Activated naive CD8-positive, alpha-beta T cell treated with anti-CD3 and anti-CD28 coated beads, Interleukin-2, amount 50 U/mL, for 24 hours (primary cell): ENCODE results near the gene PER3.

Experiments
- ATAC-seq: fragments of 150-1000 bp; cut with Tn5 transposase; one replicate; pipeline ENCODE4 v1.10.0; 2021
- DNase-seq: peaks from one replicate; pipeline ENCODE4 v3.0.0; 2021
- H3K27ac Mint-ChIP-seq: one replicate; pipeline ENCODE4 v1.8.0; 2021; ENCODE audit warnings: mild to moderate bottlenecking, mixed read lengths
- H3K27me3 Mint-ChIP-seq: one replicate; pipeline ENCODE4 v1.8.0; 2021; ENCODE audit warnings: mixed read lengths
- H3K36me3 Mint-ChIP-seq: one replicate; pipeline ENCODE4 v1.8.0; 2021; ENCODE audit warnings: low read depth, mixed read lengths
- H3K4me1 Mint-ChIP-seq: one replicate; pipeline ENCODE4 v1.8.0; 2021; ENCODE audit warnings: mixed read lengths
- H3K4me3 Mint-ChIP-seq: one replicate; pipeline ENCODE4 v1.8.0; 2021; ENCODE audit warnings: mild to moderate bottlenecking, moderate library complexity, mixed read lengths
- H3K9me3 Mint-ChIP-seq: one replicate; pipeline ENCODE4 v1.8.0; 2021; ENCODE audit warnings: mixed read lengths

Gene PER3

DNA sequence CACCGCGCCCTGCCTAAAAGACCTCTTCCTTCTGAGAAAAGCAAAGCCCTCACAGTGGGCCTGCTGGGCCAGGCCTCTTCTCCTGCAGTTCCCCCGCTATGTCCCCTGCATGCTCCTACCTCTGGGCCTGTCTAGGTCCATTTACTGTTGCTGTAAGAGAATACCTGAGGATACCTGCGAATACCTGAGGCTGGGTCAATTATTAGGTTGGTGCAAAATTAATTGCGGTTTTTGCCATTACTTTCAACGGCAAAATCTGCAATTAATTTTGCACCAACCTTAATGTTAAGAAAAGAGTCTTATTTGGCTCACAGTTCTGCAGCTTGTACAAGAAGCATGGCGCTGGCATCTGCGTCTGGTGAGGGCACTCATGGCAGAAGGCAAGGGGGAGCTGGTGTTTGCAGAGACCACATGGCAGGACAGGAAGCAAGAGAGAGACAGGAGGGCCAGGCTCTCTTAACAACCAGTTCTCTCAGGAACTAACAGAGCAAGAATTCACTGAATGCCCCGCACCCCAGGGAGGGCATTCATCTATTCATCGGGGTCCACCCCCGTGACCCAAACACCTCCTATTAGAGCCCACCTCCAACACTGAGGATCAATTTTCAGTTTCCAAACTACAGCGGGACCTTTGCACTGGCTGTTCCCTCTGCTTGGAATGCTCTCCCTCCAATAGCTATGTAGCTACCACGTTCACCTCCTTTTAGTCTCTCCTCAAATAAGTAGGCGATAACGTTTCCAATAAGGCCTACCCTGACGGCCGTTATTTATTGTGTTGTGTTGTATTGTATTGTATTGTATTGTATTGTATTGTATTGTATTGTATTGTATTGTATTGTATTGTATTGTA, 78.3 kb downstream of the PER3 start:
- no peak overlapping the region for H3K27ac Mint-ChIP-seq
- no peaks in the 10 kb centered on the region for H3K4me1 Mint-ChIP-seq
- H3K9me3 Mint-ChIP-seq: no peaks in the 10 kb centered on the region
- ATAC-seq (no peak), DNase-seq (no peak)
- no peaks in the 10 kb centered on the region for H3K36me3 Mint-ChIP-seq
- H3K4me3 Mint-ChIP-seq: no peak overlapping the region
- no peaks in the 10 kb centered on the region for H3K27me3 Mint-ChIP-seq

DNA sequence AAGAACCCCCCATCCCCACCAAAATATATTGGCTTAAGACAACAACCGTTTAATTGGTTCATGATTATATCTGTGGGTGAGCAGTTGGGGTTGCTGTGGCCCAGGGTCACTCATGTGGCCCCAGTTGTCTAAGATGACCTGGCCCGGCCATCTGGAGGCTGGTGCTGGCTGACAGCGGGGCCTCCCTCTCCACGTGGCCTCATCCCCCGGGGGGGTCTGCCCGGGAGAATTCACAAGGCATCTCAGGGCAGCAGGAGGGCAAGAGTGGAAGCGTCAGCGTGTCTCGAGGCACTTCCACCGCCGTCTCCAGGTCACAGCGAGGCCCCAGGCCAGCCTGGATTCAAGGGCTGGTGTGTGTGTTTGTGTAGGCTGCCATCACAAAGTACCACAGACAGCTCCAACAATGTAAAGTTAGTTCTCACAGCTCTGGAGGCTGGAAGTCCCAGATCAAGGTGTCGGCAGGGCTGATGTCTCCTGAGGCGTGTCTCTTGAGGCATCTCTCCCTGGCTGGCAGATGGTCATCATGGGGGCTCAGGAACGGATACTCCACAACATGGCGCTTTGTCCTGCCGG, 79.8 kb downstream of the PER3 start:
- no peak for ATAC-seq
- H3K36me3 Mint-ChIP-seq: no peaks in the 10 kb centered on the region
- H3K4me1 Mint-ChIP-seq: no peaks in the 10 kb centered on the region
- H3K9me3 Mint-ChIP-seq: no peaks in the 10 kb centered on the region
- H3K27me3 Mint-ChIP-seq: no peaks in the 10 kb centered on the region
- DNase-seq: no peak
- H3K27ac Mint-ChIP-seq: no peak overlapping the region
- H3K4me3 Mint-ChIP-seq: no peak overlapping the region

DNA sequence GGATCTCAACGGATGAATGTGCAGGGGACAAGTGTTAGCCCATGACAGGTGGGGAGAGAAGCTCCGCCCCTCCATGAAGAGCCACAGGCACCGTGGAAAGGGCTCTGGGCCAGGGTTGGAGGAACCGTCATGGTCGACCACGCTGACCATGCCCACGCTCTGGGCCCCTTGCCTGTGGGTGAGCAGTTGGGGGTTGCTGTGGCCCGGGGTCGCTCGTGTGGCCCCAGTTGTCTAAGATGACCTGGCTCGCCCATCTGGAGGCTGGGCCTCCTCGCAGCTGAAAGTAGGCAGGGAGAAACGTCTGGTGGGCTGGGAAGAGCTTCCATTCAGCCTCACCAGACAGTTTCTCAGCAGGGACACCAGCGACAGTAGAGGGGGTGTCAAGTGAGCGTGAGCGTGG, 81.9 kb downstream of the PER3 start:
- DNase-seq (no peak), ATAC-seq (no peak)
- H3K4me3 Mint-ChIP-seq: no peak overlapping the region
- no peak overlapping the region for H3K27ac Mint-ChIP-seq
- no peaks in the 10 kb centered on the region for H3K36me3 Mint-ChIP-seq
- H3K27me3 Mint-ChIP-seq: no peaks in the 10 kb centered on the region
- H3K9me3 Mint-ChIP-seq: no peaks in the 10 kb centered on the region
- no peaks in the 10 kb centered on the region for H3K4me1 Mint-ChIP-seq

DNA sequence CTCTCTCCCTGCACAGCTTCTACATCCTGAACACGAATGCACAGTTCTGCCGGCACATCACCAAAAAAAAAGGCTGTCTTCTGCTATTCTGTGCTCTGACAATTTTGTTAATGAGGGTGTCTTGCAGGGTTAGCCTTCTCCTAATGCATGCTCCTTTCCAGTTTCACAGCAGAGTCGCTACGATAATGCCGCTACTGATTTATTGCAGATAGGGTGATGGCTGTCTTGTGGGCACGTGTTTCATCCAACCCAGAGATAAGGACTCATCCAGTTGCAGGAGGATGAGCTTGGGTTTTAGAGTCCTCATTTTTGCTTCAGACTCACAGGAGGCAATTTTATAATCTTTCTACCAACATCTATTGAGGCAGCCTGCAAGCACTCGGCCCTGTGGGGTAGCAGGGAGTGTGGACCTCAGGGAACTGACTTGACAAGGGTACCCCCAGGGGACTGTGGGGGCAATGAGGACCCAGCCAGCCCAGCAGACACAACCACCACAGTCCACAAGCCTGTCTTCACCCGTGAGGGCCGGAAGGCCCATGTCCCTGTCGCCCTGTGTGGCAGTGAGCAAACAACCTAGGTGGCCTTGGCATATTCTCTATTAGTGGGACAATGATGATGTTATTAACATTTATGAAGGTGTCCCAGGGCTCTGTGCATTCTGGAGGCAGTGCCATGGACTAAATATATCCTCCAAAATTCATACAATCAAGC, 84.1 kb downstream of the PER3 start:
- Mint-ChIP-seq H3K27ac (no peak overlapping the region), H3K36me3 (peaks cover under 1% of the 10 kb centered on the region), H3K9me3 (no peaks in the 10 kb centered on the region), H3K4me1 (no peaks in the 10 kb centered on the region), H3K27me3 (no peaks in the 10 kb centered on the region), H3K4me3 (no peak overlapping the region)
- no peak for ATAC-seq
- no peak for DNase-seq

DNA sequence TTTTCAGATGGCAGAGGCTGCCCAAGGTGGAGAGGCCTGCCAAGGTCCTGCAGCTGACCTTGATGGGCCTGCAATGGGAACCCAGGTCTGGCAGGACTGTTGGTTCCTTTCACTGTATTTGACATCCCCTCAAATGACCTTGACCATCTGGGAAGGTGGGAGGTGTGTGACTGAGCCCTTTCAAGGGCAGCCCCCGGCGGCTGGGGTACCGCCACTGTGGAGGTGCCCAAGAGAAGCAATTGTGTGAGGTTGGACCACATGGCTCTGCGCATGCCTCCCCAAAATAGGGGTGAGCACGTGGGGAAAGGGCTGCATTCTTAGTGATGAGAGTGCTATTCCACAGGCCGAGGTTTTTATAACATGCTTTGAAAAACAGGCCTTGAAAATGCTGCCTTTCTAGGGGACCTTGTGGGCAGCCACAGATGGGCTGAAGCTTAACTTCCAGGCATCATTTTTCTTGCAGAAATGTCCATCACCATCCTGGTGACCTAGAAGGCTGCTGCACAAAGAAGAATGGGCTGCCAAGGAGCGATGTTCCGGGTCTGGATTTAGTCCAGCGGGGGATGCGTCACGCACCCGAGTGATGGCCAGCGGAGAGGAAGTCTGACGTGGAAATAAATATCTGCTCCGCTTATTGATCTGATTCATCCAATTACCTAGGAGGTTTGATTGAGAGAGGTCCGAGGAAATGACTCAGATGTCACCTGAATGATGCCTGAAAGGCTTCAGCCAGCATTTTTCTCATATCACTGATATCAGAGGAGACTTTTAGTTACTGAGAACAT, 85.2 kb downstream of the PER3 start:
- DNase-seq (no peak), ATAC-seq (no peak)
- Mint-ChIP-seq H3K27ac (no peak overlapping the region), H3K4me1 (no peaks in the 10 kb centered on the region), H3K4me3 (no peak overlapping the region), H3K27me3 (no peaks in the 10 kb centered on the region), H3K9me3 (no peaks in the 10 kb centered on the region), H3K36me3 (peaks cover 2% of the 10 kb centered on the region)

DNA sequence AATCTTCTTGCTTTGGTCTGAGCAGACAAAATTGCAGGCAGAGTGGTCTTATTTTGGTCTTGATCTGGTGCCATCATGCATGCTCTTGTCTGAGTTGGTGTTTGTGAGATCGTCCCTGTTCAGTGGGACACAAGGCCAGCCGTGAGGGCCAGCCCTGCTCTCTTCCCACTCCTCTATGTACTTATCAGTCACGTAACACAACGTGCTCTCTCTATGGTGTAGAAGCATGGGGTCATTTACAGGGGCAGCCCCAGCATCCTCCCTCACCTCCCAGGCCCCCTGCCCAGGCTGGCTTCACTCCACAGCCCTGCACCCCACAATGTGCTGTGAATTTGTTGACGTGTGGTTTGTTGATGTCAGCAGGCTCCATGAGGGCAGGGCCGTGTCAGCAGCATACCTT, 87.0 kb downstream of the PER3 start:
- H3K9me3 Mint-ChIP-seq: no peaks in the 10 kb centered on the region
- peaks cover 2% of the 10 kb centered on the region for H3K36me3 Mint-ChIP-seq
- ATAC-seq: no peak
- H3K4me3 Mint-ChIP-seq: no peak overlapping the region
- no peak for DNase-seq
- no peaks in the 10 kb centered on the region for H3K4me1 Mint-ChIP-seq
- H3K27ac Mint-ChIP-seq: no peak overlapping the region
- H3K27me3 Mint-ChIP-seq: no peaks in the 10 kb centered on the region

DNA sequence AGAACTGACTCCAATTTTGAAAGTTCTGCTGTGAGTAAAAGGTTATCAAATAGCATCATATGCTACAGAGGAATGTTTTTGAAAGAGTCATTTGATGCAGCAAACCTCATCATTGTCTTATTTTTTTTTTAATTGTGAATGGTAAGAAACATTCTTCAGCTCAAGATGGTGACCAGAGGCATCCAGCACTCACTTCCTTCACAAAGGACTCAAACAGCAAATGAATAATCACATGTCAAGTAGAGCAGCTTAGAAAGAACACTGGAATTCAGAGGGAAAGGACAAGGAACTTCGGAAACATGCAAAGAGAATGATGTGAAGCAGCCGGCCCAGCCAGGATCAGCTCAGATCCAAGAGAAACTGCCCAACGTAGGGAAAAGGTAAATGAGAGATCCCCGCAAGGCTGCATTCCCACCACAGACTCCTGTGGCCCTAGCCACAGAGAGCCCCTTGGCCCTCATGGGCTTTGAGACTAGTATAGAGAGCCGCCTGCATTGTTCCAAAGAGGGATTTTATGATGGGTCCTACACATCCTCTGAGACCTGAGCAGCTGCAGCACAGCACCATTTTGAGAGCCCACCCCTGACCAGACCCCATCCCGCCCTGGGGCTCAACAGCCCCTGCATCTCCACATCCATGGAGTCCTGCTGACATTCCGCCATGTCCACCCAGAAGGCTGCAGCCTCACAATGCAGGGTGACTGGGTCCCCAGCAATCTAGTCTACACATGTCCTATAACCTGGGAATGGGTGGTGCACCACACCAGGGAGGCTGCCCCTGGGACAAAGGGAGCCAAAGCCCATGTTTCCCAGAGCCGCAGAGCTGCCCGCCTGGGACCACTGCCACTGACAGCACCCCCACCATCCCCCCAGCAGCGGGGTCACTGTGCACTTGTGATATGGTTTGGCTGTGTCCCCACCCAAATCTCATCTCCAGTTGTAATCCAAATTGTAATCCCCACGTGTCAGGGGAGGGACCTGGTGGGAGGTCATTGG, 90.0 kb downstream of the PER3 start:
- Mint-ChIP-seq H3K27ac (no peak overlapping the region), H3K9me3 (peaks cover 12% of the 10 kb centered on the region), H3K36me3 (peaks cover 12% of the 10 kb centered on the region), H3K27me3 (peaks cover 1% of the 10 kb centered on the region), H3K4me1 (peaks cover 12% of the 10 kb centered on the region), H3K4me3 (no peak overlapping the region)
- DNase-seq (no peak), ATAC-seq (no peak)

DNA sequence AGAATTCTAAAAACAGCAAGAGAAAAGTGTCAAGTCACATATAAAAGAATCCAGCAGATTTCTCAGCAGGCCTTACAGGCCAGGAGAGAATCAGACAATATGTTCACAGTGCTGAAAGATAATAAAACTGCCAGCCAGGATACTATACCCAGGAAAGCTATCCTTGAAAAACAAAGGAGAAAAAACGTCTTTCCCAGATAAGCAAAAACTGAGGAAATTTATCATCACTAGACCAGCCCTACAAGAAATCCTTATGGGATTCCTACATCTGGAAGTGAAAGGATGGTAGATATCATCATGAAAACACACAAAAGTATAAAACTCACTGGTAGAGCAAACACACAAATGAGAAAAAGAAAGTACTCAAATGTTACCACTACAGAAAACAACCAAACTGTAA, 93.9 kb downstream of the PER3 start:
- Mint-ChIP-seq H3K27ac (no peak overlapping the region), H3K36me3 (peaks cover 12% of the 10 kb centered on the region), H3K4me1 (peaks cover 17% of the 10 kb centered on the region), H3K27me3 (peaks cover 1% of the 10 kb centered on the region), H3K4me3 (no peak overlapping the region), H3K9me3 (peaks cover 12% of the 10 kb centered on the region)
- ATAC-seq (no peak), DNase-seq (no peak)

DNA sequence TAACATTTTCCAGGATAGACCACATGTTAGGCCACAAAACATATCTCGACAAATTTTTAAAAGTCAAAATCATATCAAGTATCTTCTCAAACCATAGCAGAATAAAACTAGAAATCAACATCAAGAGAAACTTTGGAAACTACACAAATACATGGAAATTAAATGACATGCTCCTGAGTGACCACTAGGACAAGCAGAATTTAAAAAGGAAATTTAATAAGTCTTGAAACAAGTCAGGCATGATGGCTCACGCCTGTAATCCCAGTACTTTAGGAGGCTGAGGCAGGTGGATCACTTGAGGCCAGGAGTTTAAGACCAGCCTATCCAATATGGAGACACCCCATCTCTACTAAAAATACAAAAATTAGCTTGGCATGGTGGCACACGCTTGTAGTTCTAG, 95.1 kb downstream of the PER3 start:
- Mint-ChIP-seq H3K27ac (no peak overlapping the region), H3K27me3 (peaks cover 1% of the 10 kb centered on the region), H3K9me3 (peaks cover 12% of the 10 kb centered on the region), H3K36me3 (peaks cover 10% of the 10 kb centered on the region), H3K4me3 (no peak overlapping the region), H3K4me1 (peaks cover 17% of the 10 kb centered on the region)
- no peak for DNase-seq
- no peak for ATAC-seq

DNA sequence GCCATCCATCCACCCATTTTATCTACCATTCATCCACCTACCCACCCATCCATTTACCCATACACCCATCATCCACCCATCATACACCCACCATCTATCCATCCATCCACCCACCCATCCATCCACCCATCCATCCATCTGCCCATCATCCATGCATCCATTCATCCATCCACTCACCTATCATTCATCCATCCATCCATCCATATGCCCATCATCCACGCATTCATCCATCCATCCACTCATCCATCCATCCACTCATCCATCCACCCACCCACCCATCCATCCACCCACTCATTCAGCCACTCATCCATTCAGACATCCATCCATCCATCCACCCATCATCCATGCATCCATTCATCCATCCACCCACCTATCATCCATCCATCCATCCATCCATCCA, 100.7 kb downstream of the PER3 start:
- no peak for ATAC-seq
- peaks cover 4% of the 10 kb centered on the region for H3K27me3 Mint-ChIP-seq

DNA sequence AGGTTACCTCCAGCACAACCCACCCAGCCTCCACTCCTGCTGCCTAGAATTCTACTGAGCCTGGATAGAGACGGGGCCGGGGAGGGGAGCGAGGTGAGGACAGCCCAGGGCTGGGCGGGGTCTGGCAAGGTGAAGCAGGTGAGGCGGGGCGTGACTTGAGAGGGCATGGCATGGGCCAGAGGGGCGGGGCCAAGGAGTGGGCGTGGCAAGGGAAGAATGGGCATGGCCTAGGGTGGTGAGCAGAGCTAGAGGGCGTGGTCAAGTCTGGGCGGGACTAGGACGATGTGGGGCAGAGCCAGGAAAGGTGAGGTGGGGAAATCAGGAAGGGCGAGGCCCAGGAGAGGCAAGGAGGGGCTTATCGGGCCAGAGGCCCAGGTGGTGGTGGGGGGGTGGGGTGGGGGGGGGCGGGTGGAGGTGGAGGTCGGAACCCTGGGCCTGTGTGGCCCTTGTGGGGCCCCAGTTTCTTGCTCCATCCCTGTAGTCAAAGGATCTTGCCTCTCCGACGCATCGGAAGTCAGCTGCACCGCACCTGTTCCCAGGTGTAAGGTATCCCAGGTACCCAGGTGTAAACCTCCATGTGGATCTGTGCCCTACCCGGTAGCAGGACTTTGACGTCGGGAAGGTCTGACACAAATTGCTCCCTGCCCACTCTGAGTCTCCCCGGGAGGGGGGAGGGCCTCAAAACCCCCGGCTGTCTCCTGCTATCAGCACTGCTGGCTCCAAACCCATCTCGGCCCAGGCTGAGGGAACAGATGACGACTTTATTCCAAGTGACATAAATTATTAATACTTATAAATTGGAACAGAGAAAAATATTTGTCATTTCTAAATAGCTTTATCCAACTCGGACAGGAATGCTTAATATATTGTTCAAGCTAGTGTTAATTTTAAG, 101.7 kb downstream of the PER3 start:
- no peak overlapping the region for H3K4me3 Mint-ChIP-seq
- H3K27ac Mint-ChIP-seq: no peak overlapping the region
- peaks cover 4% of the 10 kb centered on the region for H3K27me3 Mint-ChIP-seq
- ATAC-seq (no peak), DNase-seq (peak; percentile 47)
- peaks cover 6% of the 10 kb centered on the region for H3K36me3 Mint-ChIP-seq
- H3K9me3 Mint-ChIP-seq: peaks cover 5% of the 10 kb centered on the region
- peaks cover 11% of the 10 kb centered on the region for H3K4me1 Mint-ChIP-seq

More for the DNA sequence above, 100.7 kb downstream of the PER3 start:
- DNase-seq: no peak
- peaks cover 12% of the 10 kb centered on the region for H3K4me1 Mint-ChIP-seq
- no peak overlapping the region for H3K4me3 Mint-ChIP-seq
- no peak overlapping the region for H3K27ac Mint-ChIP-seq
- H3K9me3 Mint-ChIP-seq: peaks cover 5% of the 10 kb centered on the region
- H3K36me3 Mint-ChIP-seq: peaks cover 2% of the 10 kb centered on the region

DNA sequence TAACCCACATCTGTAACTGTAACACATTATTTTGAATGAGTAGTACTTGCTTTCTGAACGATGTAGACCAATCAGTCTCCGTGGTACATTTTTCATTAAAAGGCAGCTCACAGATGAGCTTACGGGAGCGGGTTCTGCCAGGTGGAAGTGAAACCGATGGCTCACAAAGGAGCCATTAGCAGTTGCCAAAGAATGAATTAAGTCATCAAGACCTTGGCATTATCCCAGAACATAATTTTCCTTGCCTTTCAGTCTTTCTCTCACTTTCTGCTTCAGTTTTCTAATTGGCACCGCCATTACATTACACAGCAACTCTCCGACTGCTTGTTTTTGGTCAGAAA, 102.3 kb downstream of the PER3 start:
- Mint-ChIP-seq H3K9me3 (peaks cover 5% of the 10 kb centered on the region), H3K27me3 (peaks cover 4% of the 10 kb centered on the region), H3K4me1 (peaks cover 11% of the 10 kb centered on the region), H3K27ac (no peak overlapping the region), H3K36me3 (peaks cover 10% of the 10 kb centered on the region), H3K4me3 (no peak overlapping the region)
- ATAC-seq: no peak
- no peak for DNase-seq
